Amniotic epithelial cell (primary cell): ENCODE measurements around the gene PEX3.
"Not testable (repeated sequence)": the region's sequence is repeated elsewhere in the genome, so short reads cannot be mapped to it uniquely, and the experiment has no call there.

Experiments
- DNase-seq: peaks from one replicate; pipeline ENCODE4 v3.0.0-alpha.2; 2010; ENCODE audit warnings: low read depth

Gene PEX3

DNA sequence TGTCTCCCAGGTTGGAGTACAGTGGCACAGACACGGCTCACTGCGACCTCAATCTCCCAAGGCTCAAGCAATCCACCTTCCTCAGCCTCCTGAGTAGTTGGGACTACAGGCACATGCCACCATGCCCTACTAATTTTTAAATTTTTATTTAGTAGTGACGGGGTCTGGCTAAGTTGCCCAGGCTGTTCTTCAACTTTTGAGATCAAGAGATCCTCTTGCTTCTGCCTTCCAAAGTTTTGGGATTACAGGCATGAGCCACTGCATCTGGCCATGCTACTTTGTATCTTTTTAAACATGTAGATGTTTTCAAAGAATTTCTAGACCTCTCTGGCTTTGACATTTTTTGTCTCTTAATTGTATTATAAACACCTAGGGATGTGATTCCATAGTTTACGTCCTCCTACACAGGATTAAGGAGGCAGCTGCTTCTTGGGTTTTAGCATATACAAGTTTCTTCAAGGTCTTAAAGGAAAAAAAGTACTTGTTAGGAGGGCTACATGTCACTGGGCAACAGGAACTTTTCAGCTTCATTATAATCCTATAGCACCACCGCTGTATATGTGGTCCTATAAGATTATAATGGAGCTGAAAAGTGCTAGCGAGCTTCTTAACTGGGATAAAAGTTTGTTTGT lies 1.4 kb upstream of the PEX3 start:
- no peak for DNase-seq

DNA sequence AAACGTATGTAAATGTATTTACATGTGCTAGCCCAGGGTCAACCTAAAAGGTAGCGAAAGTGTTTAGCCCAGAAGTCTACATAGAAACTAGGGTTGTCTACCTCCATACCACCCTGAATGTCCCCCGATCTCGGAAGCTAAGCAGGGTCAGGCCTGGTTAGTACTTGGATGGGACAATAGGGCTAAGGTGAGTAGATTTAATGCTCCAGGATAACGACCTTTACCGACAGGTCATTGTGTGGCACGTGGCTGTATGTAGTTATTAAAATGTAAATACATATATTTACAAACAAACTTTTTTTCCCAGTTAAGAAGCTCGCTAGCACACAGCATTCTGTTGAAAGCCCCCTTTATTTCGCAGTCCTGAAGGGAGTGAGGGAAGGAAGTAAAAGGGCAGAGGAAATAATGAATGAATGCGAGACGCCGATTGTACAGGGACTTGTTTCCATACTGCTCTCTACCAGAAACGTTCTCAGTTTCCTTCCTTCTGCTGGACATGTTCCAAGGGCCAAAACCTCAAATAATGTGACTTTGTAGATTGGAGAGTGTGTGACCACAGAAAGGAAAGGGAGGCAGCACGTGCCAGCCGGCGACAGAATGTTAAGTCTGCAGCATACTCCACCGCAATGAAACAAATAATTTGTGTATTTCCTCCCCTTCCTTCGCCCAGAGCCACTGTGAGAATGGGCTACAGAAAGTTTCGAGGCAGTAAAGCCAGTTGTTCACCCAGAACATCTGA lies 722 bp upstream of the PEX3 start:
- DNase-seq, result peak; percentile 25

DNA sequence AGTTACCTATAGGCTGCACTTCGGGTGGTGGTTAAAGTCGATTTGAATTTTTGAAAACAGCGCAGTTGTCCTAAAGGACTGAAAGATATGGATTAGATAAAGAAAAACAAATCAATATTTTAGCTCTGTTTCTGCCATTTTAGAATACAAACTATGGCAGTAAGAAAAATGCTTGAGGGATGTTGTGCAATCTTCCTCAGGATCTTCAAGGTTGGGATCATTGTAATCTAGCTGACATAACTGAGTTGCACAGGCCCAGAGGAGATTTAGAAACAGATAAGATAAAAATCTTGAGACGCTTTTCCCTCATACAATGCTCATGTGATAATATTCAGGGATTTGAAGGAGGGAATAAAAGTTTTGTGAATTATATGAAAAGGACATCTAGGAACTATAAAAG lies 926 bp downstream of the PEX3 start:
- peak; percentile 70 for DNase-seq

DNA sequence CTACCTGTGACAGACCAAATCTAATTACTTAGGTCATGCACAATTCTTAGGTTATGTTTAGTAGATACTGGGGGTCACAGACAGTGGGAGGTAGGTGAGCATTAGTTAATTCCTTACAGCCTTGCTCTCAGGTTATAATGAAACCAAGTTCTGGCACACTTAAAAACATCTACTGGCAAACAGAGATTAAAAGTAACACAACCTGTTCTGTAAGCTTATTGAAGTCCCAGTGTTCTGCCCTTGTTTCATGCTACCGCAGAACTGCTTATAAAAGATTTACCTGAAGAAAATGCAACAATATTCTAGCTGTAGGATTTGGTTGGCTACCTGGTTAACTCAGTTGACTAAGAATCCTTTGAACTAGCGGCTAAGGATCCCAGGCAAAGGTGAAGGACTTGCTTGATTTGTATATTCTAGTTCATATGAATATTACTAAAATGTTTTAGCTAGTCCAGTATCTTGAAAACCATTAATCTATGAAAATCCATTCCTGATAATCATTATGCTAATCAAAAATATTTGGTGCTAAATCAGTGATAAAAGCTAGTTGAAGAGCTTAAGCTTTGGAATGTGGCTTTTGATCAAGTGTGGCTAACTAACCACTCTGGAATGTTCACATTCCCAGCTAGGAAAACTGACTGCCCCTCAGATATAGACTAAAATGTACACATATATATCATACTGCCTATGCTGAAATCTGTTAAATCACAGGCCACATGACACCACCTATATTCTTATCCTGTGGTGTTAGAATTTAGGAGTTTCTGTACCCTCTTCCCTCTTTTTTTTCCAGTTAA lies 7.2 kb downstream of the PEX3 start:
- peak; percentile 31 for DNase-seq

DNA sequence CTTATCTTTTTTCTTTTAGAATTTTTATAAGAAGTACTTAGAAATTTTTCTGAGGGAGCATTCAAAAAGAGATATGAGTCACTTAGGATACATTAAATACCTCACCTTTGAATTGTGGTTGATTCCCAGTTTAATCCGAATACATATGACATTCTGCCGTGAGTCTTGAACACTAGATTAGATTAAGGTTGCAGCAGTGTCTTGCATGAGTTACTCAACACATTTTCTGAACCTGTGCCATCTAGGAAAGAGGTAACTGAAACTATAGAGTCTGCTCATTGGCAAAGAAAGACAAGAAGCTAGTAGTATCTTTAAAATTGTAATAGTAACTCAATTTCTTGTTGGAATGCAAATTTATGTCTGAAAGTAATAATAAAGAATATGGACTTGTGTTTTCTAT lies 14.9 kb downstream of the PEX3 start:
- DNase-seq, result peak; percentile 31

DNA sequence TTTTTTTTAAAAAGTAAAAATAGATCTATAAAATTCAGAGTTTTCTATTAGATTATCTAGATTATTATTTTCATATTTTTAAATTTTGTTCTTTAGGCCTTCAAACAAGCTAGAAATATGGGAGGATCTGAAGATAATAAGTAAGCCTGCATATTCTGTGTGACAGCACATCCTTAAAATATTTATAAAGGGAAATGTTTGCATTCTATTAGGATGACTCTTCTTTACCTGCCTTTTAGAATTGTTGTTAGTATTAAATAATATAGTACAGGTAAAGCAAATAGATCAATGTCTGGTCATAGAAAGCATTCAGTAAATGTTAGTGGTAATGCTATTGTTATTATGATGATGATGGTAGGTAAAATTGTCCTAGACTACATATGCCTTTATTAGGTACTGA lies 17.4 kb downstream of the PEX3 start:
- no peak for DNase-seq

DNA sequence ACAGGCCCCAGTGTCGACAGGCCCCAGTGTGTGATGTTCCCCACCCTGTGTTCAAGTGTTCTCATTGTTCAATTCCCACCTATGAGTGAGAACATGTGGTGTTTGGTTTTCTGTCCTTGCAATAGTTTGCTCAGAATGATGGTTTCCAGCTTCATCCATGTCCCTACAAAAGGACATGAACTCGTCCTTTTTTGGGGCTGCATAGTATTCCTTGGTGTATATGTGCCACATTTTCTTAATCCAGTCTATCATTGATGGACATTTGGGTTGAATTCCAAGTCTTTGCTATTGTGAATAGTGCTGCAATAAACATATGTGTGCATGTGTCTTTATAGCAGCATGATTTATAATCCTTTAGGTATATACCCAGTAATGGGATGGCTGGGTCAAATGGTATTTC lies 18.2 kb downstream of the PEX3 start:
- not testable (repeated sequence) for DNase-seq

DNA sequence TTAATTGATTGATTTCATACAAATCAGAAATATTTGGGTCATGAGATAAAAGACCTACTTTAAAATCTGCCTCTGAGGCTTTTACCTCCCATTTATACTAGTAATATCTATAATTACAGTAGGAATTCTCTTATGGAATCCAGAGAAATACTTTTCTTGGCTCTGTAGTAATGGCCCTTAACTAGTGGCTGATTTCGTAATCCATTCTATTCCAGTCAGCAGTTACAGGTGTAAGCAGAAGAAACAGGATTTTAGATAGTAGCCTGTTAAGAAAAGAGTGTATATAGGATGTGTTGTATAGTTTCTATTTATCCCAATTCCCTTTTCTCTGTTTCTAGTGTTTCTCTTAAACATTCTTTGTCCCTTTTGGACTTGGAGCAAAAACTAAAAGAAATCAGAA lies 21.2 kb downstream of the PEX3 start:
- no peak for DNase-seq

DNA sequence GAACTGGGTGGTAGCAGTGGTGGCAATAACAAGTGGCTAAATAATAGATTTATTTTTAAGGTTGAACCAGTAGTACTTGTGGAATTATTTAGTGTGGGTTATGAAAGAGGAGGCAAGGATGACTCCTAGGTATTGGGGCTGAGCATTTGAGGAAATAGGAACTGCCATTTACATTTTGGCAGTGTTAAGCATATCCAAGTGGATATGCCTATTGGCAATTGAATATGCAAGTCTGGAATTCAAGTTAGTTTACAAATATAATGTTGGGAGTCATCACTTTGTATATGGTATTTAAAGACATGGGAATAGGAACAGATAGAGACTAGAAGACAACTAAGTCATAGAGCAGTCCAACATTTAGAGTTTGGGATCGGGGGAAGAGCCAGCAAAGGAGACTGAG lies 25.9 kb downstream of the PEX3 start:
- DNase-seq, result no peak

DNA sequence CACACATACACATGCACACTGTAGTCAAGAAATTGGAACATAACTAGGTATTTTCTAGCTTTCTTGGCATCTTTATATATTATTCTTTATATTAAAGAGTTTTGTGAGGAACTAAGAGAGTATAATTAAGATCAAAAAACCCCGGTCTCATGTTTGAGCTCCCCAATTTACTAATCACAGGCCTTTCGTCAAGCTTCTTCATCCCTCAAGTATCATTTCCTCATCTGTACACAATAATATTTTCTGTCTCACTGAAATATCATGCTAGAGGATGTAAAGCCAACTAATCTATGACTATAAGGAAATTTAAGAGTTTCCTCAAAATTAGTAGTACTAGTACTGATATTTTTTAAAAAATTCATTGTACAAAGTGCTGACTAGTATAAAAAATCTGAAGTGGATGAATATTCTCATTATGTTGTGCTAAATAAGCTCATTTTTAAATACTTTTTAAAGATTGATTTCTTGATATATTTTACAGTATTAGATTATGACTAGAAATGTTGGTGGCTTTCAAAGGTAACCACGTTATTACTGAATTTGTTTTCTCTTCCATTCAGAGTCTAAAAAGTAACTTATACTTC lies 28.0 kb downstream of the PEX3 start:
- no peak for DNase-seq

DNA sequence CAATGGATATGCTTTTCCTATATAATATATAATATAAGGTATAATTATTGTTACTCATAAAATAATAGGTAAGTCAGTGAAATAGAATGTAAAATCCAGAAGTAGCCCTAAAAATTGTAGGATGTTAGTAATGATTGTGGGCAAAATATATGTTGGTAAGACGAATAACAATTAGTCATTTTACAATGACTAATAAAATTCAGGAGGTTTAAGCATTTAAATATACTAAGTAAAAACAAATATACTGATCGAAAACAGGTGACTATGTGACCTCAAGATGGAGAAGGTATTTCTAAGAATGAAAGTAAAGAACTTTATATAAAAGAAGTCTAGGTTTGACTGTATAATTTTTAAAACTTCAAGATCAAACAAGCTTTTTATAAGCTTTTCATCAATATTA lies 32.0 kb downstream of the PEX3 start:
- no peak for DNase-seq

DNA sequence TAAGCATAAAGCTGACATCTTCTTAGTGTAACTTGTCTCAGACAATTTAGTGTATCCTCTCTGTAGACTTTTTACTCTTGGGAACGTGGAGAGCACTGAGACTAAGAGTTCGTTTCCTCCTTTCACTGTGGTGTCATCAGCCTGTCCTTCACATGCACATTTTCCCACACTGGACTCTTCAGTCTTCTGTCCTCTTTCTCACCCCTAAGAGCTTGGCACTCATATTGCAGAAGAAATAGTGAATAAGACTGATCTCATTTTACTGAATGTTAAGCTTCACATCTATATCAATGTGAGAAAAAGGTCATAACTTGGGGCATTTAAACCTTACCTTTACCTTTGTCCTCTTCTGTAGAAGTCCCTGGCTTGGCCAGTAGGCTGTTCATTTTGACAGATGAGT lies 35.4 kb downstream of the PEX3 start:
- no peak for DNase-seq

DNA sequence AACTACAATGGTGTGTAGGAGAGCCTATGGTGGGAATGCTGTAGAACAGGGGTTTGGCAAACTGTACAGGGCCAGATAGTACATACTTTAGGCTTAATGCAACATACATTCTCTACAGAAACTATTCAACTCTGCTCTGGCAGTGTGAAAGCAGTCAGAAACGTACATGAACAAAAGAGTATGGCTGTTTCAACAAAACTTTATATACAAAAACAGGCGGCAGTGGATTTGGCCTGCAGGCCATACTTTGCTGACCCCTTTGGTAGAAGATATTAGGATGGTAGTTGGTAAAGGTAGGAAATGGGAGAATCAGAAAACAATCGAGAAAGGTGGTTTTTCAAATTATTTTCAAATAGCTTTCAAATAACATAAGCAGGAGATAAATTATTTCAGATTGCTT lies 36.1 kb downstream of the PEX3 start:
- no peak for DNase-seq

DNA sequence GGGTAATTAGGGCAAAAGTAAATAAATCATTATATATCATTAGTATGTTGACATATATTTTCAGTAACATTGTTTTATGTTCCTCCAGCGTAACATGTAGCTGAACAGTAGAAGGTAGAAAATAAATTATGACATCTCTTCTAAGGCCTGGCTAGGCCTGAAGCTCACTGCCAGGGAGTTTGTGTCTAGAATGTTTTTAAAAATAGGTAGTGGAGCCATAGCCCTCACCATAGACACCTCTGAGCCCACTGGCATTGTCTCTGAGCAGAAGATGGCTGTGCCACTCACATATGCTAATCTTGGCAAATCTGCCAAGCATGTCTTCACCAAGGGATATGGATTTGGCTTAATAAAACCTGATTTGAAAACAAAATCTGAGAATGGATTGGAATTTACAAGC lies 39.6 kb downstream of the PEX3 start:
- no peak for DNase-seq

DNA sequence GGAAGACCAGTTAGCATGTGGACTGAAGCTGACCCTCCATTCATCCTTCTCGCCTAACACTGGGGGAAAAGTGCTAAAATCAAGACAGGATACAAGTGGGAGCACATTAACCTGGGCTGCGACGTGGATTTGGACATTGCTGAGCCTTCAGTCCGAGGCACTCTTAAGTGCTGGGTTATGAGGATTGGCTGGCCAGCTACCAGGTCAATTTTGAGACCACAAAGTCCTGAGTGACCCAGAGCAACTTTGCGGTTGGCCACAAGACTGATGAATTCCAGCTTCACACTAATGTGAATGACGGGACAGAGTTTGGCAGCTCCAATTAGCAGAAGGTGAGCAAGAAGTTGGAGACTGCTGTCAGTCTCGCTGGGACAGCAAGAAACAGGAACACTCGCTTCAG lies 40.2 kb downstream of the PEX3 start:
- DNase-seq, result no peak

DNA sequence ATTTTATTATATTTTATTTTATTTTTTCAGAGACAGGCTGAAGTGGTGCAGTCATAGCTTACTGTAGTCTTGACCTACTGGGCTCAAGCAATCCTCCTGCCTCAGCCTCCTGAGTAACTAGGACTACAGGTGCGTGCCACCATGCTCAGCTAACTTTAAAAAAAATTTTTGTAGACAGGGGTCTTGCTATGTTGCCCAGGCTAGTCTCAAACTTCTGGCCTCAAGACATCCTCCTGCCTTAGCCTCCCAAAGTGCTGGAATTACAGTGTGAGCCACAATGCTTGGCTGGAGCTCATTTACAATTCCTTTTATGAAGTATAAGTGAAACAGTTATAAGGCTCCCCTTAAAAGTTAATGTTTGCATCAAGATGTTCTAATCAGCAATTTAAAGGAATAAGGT lies 46.4 kb downstream of the PEX3 start:
- no peak for DNase-seq

DNA sequence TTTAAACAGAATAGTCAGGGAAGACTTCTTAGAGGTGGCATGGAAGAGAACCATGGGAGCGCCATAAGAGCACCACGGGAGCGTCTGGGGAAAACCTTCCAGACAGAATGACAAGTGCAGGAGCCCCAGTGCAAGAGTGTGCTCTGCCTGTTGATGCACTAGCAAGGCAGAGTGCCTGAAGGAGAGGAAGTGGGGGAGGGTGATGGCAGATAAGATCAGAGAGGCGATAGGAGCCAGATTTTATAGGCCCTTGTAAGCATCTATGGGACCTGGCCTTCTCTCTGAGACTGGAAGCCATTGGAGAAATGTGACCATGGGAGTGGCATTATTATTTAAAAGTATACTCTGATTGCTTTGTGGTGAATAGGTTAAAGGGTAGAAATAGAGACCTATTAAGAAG lies 47.8 kb downstream of the PEX3 start:
- DNase-seq, result no peak

DNA sequence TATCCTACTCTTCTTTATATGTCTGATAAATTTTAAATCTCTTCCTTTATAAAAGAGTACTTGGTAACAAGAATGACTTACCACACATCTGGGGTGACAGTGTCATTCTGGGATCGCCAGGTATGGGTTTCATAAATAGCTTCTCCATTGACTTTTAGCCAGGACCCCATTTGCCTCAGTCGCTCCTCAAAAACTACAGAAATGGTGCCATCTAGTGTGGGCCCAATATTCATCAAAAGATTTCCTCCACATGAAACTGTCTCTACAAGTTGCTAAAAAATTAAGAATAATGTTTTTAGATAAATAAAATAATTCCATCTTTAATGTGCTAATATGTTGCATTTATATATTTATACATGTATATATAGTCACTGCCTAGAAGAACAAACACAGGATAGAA lies 51.2 kb downstream of the PEX3 start:
- DNase-seq, result no peak

DNA sequence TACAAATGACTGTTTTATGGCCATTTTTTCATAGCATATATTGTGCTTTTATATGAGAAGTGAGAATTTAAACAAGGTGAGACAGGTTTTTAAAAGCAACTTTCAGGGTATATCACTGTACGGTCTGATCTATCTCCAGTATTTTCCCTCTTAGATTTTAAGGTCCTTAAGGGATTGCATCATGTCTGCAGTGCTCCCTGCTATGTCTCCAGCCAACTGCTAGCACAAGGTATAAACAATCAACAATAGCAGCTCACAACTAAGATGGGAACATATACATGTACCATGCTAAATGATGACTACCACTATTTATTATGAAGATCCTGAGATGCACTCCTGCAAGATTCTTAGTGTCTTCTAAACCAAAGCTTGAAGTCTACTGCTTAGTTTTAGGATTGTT lies 53.8 kb downstream of the PEX3 start:
- no peak for DNase-seq

DNA sequence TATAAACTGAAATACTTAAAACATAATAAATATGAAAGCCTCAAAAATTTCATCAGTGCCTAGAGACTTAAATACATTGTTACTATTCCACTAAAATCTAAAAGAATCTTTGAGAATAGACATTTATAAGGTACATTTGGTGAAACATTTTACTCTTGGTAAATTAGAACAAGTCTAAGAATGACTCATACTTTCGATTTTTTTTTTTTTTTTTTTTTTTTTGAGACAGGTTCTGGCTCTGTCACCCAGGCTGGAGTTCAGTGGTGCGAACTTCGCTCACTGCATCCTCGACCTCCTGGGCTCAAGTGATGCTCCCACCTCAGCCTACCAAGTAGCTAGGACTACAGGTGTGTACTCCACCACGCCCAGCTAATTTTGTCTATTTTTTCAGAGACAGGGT lies 54.5 kb downstream of the PEX3 start:
- DNase-seq, result no peak

DNA sequence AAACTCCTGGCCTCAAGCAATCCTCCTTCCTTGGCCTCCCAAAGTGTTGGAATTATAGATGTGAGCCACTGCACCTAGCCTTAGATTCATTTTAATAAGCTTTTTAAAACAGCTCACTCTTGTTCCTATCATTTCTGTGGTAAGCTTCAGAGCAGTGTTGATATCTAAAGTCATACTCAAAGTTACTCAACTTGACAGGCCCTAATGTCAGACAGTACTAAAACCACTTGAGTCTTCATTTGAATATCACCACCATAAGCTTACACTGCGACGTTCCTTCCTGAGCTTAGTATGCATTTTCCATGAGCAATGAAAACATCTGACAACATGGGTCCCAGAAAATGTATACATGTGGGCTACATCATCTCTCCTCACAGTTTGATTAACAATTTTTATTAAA lies 54.9 kb downstream of the PEX3 start:
- DNase-seq, result no peak

DNA sequence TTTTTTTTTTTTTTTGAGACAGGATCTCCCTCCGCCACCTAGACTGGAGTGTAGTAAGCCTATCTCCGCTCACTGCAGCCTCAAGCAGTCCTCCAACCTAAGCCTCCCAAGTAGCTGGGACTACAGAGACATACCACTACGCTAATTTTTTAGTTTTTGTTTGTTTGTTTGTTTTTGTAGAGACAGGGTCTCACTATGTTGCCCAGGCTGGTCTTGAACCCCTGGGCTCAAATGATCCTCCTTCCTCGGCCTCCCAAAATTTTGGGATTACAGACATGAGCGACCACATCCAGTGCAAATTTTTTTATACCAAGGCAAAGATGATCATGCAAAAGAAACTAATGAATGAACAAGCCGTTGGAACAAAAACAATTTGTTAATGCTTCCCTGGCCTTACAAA lies 55.6 kb downstream of the PEX3 start:
- DNase-seq, result no peak

DNA sequence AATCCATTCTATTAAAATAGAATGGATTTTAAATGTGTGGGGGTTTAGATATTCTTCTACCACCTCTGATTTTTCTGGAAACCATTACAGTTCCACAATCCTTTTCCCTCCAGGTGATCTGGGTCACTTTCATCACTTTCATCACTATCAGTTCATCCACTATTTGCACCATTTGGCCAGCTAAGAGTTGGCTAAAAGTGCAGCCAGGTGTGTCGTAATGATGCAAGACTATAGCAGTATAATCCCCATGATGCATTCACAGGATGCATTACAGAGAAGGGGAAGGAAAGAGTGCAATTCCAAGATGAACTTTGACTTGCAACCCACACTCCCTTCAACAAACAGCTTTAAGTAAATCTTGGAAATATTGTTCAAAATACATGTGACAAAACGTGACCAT lies 56.0 kb downstream of the PEX3 start:
- DNase-seq, result no peak
